IMR-90 (cell line): ENCODE results near the gene SELENOV. TPM values are rescaled to one million over a fixed set of nuclear protein-coding genes. Genes with fewer than 3 reads are reported as not detected.
A peak's percentile ranks its signal among the peaks of the same experiment; 100 is the strongest.

ENCODE experiments used
- ATAC-seq: fragments of 200-7000 bp; cut with Tn5 transposase; 2 replicates; pipeline ENCODE4 v1.9.1; 2020; ENCODE audit warnings: low read depth, mild to moderate bottlenecking, moderate library complexity
- BruUV-seq: library from RNA; stranded (reverse); fragments of 400-500 nt; replicated peaks from 2 replicates; lab custom pipeline; 2021; lab: Mats Ljungman, UMichigan
- CTCF ChIA-PET: fragments of 300-600 bp; formaldehyde crosslinking; extraction: SDS; loops from one replicate; lab custom pipeline; 2021; ENCODE audit warnings: antibody characterized with exemption; lab: Yijun Ruan, JAX
- POLR2A ChIA-PET: fragments of 300-600 bp; sonication (Branson Sonifier 250); formaldehyde crosslinking; loops from one replicate; lab custom pipeline; 2022; ENCODE audit warnings: antibody characterized with exemption; ENCODE audit not compliant: unreplicated experiment; lab: Charles Lee
- DNase-seq: peaks from one replicate; pipeline ENCODE4 v3.0.0; 2013
- H2AFZ ChIP-seq: replicated peaks from 2 replicates; pipeline ENCODE3; 2013; ENCODE audit warnings: low read length, mild to moderate bottlenecking; ENCODE audit not compliant: poor library complexity
- H2AK5ac ChIP-seq: 2 replicates; pipeline ENCODE4 v1.6.1; 2013; ENCODE audit warnings: low read depth, low read length, inconsistent platforms
- H2AK9ac ChIP-seq: replicated peaks from 2 replicates; pipeline ENCODE3; 2013; ENCODE audit warnings: mild to moderate bottlenecking, low read depth, low read length, moderate library complexity; ENCODE audit not compliant: poor library complexity
- H2BK120ac ChIP-seq: 2 replicates; pipeline ENCODE4 v1.6.1; 2013; ENCODE audit warnings: low read depth, low read length, inconsistent platforms
- H2BK15ac ChIP-seq: 3 replicates; pipeline ENCODE4 v1.6.1; 2013; ENCODE audit warnings: low read depth, low read length, inconsistent platforms
- H2BK20ac ChIP-seq: 2 replicates; pipeline ENCODE4 v1.6.1; 2013; ENCODE audit warnings: low read depth, mild to moderate bottlenecking, inconsistent platforms, low read length, moderate library complexity
- H2BK5ac ChIP-seq: 2 replicates; pipeline ENCODE4 v1.6.1; 2013; ENCODE audit warnings: mild to moderate bottlenecking, low read depth, low read length, inconsistent platforms; ENCODE audit not compliant: poor library complexity, severe bottlenecking
- H3K14ac ChIP-seq: replicated peaks from 2 replicates; pipeline ENCODE4 v1.6.1; 2013; ENCODE audit warnings: low read depth, low read length, inconsistent platforms
- H3K18ac ChIP-seq: 2 replicates; pipeline ENCODE4 v1.6.1; 2013; ENCODE audit warnings: low read depth, low read length, control low read depth
- H3K23ac ChIP-seq: 2 replicates; pipeline ENCODE4 v1.6.1; 2013; ENCODE audit warnings: low read depth, low read length, inconsistent platforms
- H3K27ac ChIP-seq: 2 replicates; pipeline ENCODE4 v1.5.1; 2013; ENCODE audit warnings: mild to moderate bottlenecking, control low read depth, low read length; ENCODE audit not compliant: insufficient read depth
- H3K27me3 ChIP-seq: 2 replicates; pipeline ENCODE4 v1.6.1; 2013; ENCODE audit warnings: low read length; ENCODE audit not compliant: control insufficient read depth, insufficient read depth
- H3K36me3 ChIP-seq: 2 replicates; pipeline ENCODE4 v1.6.1; 2013; ENCODE audit warnings: low read length, mixed read lengths; ENCODE audit not compliant: control insufficient read depth, insufficient read depth
- H3K4ac ChIP-seq: 2 replicates; pipeline ENCODE4 v1.6.1; 2013; ENCODE audit warnings: low read depth, low read length, inconsistent platforms
- H3K4me1 ChIP-seq: 2 replicates; pipeline ENCODE4 v1.6.1; 2013; ENCODE audit warnings: low read length, mixed read lengths; ENCODE audit not compliant: control insufficient read depth, insufficient read depth
- H3K4me2 ChIP-seq: 2 replicates; pipeline ENCODE4 v1.6.1; 2013; ENCODE audit warnings: low read depth, mild to moderate bottlenecking, control low read depth, low read length, moderate library complexity
- H3K4me3 ChIP-seq: 2 replicates; pipeline ENCODE4 v1.5.1; 2013; ENCODE audit warnings: low read depth, mild to moderate bottlenecking, control low read depth, low read length, moderate library complexity; ENCODE audit not compliant: insufficient read depth
- H3K56ac ChIP-seq: 2 replicates; pipeline ENCODE4 v1.6.1; 2013; ENCODE audit warnings: low read length, inconsistent platforms; ENCODE audit not compliant: insufficient read depth; ENCODE audit errors: extremely low read depth
- H3K79me1 ChIP-seq, 2 experiments: 2 replicates each; pipeline ENCODE4 v1.6.1; 2013; ENCODE audit warnings: low read length in 2 of 2, inconsistent platforms in 1 of 2, low read depth in 1 of 2
- H3K9ac ChIP-seq: 2 replicates; pipeline ENCODE4 v1.6.1; 2013; ENCODE audit warnings: low read depth, low read length, control low read depth
- H3K9me1 ChIP-seq: 2 replicates; pipeline ENCODE4 v1.6.1; 2013; ENCODE audit warnings: low read length, inconsistent platforms; ENCODE audit not compliant: insufficient read depth
- H3K9me3 ChIP-seq: 2 replicates; pipeline ENCODE4 v1.6.1; 2013; ENCODE audit warnings: low read length; ENCODE audit not compliant: control insufficient read depth, insufficient read depth
- H4K20me1 ChIP-seq: 2 replicates; pipeline ENCODE4 v1.6.1; 2013; ENCODE audit warnings: low read length, inconsistent platforms; ENCODE audit not compliant: insufficient read depth
- H4K5ac ChIP-seq: 2 replicates; pipeline ENCODE4 v1.6.1; 2013; ENCODE audit warnings: mild to moderate bottlenecking, low read depth, low read length, control low read depth
- H4K8ac ChIP-seq, 2 experiments: 2 replicates each; pipeline ENCODE4 v1.6.1; 2013; ENCODE audit warnings: low read depth in 2 of 2, low read length in 2 of 2, control low read depth in 1 of 2, inconsistent platforms in 1 of 2
- H4K91ac ChIP-seq: 2 replicates; pipeline ENCODE4 v1.6.1; 2013; ENCODE audit warnings: low read depth, low read length, inconsistent platforms; ENCODE audit not compliant: insufficient read depth
- BHLHE40 ChIP-seq: fragments of 150-350 bp; IDR thresholded peaks from 2 replicates; pipeline ENCODE4 v1.6.1; 2016; ENCODE audit warnings: mild to moderate bottlenecking, low read depth, low read length
- CEBPB ChIP-seq: IDR thresholded peaks from 2 replicates; pipeline ENCODE4 v1.6.1; 2012; ENCODE audit warnings: low read depth, low read length, improper control_type of control experiment
- CHD1 ChIP-seq: IDR thresholded peaks from 2 replicates; pipeline ENCODE4 v1.6.1; 2012; ENCODE audit warnings: low read depth, low read length, improper control_type of control experiment
- FOS ChIP-seq: fragments of 150-350 bp; IDR thresholded peaks from 2 replicates; pipeline ENCODE4 v1.6.1; 2016; ENCODE audit warnings: low read depth, low read length
- MAZ ChIP-seq: IDR thresholded peaks from 2 replicates; pipeline ENCODE4 v1.6.1; 2012; ENCODE audit warnings: low read depth, mild to moderate bottlenecking, low read length, improper control_type of control experiment, moderate library complexity, borderline replicate concordance
- MXI1 ChIP-seq: IDR thresholded peaks from 2 replicates; pipeline ENCODE4 v1.6.1; 2012; ENCODE audit warnings: low read depth, mild to moderate bottlenecking, low read length, moderate library complexity, borderline replicate concordance
- NFE2L2 ChIP-seq: fragments of 150-350 bp; IDR thresholded peaks from 2 replicates; pipeline ENCODE4 v1.6.1; 2016; ENCODE audit warnings: low read depth, mild to moderate bottlenecking, low read length
- POLR2A ChIP-seq: IDR thresholded peaks from 2 replicates; pipeline ENCODE4 v1.6.1; 2012; ENCODE audit warnings: mild to moderate bottlenecking, low read depth, low read length
- RAD21 ChIP-seq: IDR thresholded peaks from 2 replicates; pipeline ENCODE4 v1.6.1; 2012; ENCODE audit warnings: low read length, improper control_type of control experiment
- RCOR1 ChIP-seq: IDR thresholded peaks from 2 replicates; pipeline ENCODE4 v1.6.1; 2012; ENCODE audit warnings: mild to moderate bottlenecking, low read length, improper control_type of control experiment; ENCODE audit not compliant: insufficient replicate concordance
- SMC3 ChIP-seq: fragments of 150-350 bp; IDR thresholded peaks from 2 replicates; pipeline ENCODE4 v1.6.1; 2016; ENCODE audit warnings: low read depth, mild to moderate bottlenecking, antibody characterized with exemption, low read length, moderate library complexity
- whole genome bisulfite sequencing, 2 experiments: methylation state at CpG; one replicate each; pipeline versions ENCODE4 v1.1.5 to v1.1.7; 2013; ENCODE audit warnings: missing lambda C conversion rate in 2 of 2; ENCODE audit not compliant: insufficient read length in 1 of 2; ENCODE audit errors: extremely low coverage in 2 of 2; 5-methylcytosine and 5-hydroxymethylcytosine counted together
- dilution Hi-C: fragments of 300-500 bp; cut with HindIII; formaldehyde crosslinking; loops from one replicate; pipeline ENCODE4 v1.14.3; 2018; ENCODE audit warnings: low sequenced_read_pairs; ENCODE audit not compliant: unreplicated experiment
- in situ Hi-C: fragments of 300-500 bp; cut with MboI; formaldehyde crosslinking; loops from 3 replicates; pipeline ENCODE4 v1.14.3; 2019; ENCODE audit warnings: low sequenced_read_pairs, inconsistent platforms, mixed read lengths
- intact Hi-C: fragments of 100-400 bp; cut with micrococcal nuclease; formaldehyde crosslinking; loops from 2 replicates; pipeline ENCODE4 v1.10.0; 2022
- polyA plus RNA-seq, 3 experiments: library from polyadenylated mRNA; depleted of rRNA; stranded (reverse); fragments of >200 nt; gene quantifications; 2 replicates each; pipeline ENCODE4 v1.2.3, GENCODE V29; 2012; ENCODE audit warnings: low replicate concordance in 1 of 3
- total RNA-seq: library from RNA; depleted of rRNA; stranded (reverse); fragments of >200 nt; gene quantifications from 2 replicates; pipeline ENCODE4 v1.2.3, GENCODE V29; 2012
- TF ChIP-seq, protein P1 (sequence below): fragments of 150-350 bp; IDR thresholded peaks from 2 replicates; pipeline ENCODE4 v1.6.1; 2017; ENCODE audit warnings: mild to moderate bottlenecking, antibody characterized with exemption, low read length, low read depth
- TF ChIP-seq, protein P2 (sequence below): fragments of 150-350 bp; IDR thresholded peaks from 2 replicates; pipeline ENCODE4 v1.6.1; 2016; ENCODE audit warnings: low read depth, mild to moderate bottlenecking, low read length, moderate library complexity, borderline replicate concordance
- TF ChIP-seq, protein P3 (sequence below): conservative IDR thresholded peaks from 2 replicates; pipeline ENCODE4 v1.5.1; 2012; ENCODE audit warnings: mild to moderate bottlenecking, low read depth, low read length, improper control_type of control experiment

SELENOV gene
- total and polyA plus RNA-seq, 2 of the 4 experiments (the other 2 are of a cell fraction), result not detected

DNA sequence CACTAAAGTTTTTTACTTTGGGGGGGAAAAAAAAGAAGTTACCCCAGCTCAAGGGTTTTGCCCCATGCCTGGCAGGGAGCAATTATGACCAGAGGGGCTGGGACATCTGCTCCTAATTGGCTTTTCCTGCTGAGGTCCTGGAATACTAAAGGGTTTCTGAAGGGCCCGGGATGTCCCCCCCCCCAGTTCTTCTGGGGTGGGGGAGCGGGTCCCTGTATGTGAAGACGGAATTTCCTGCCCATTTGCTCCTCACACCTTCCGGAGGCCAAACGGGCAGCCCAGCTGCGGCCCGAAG is 17.3 kb upstream of the SELENOV start:
- BruUV-seq, result no TSS peak
- in situ Hi-C loops (no loop called here), dilution Hi-C loops (no loop called here), intact Hi-C loops (loop anchor here (5.0 kb wide), 2 partner anchors 35 to 175 kb away; partner anchors contain the start of gene EID2B)
- no peaks in the 10 kb centered on the region for H3K36me3 ChIP-seq
- no peak overlapping the region for H3K18ac ChIP-seq
- H4K8ac ChIP-seq, result no peak overlapping the region
- no peak overlapping the region for H2AK5ac ChIP-seq
- no peak overlapping the region for H2BK15ac ChIP-seq
- no peaks in the 10 kb centered on the region for H3K9me3 ChIP-seq
- ChIA-PET CTCF (interaction anchor here (0.5 to 1.1 kb wide), 4 partner anchors 26 to 57 kb away, joined by 3 to 5 read pairs (median 3); partner anchors contain the start of gene EID2B), POLR2A (no interaction called here)
- DNase-seq (no peak), ATAC-seq (no peak; the same call in 1 of the 2 replicates)
- H3K9me1 ChIP-seq, result no peaks in the 10 kb centered on the region; the same call in 1 of the 2 replicates
- H4K91ac ChIP-seq, result no peak overlapping the region
- no peak overlapping the region for H3K4me3 ChIP-seq
- no peak overlapping the region for H2BK120ac ChIP-seq
- H3K56ac ChIP-seq, result no peak overlapping the region
- TF ChIP-seq MXI1 (no peak), CEBPB (no peak), SMC3 (no peak), BHLHE40 (no peak), CHD1 (no peak), MAZ (no peak), FOS (no peak), RAD21 (no peak), POLR2A (no peak), RCOR1 (no peak), NFE2L2 (no peak)
- TF ChIP-seq, protein P1, sequence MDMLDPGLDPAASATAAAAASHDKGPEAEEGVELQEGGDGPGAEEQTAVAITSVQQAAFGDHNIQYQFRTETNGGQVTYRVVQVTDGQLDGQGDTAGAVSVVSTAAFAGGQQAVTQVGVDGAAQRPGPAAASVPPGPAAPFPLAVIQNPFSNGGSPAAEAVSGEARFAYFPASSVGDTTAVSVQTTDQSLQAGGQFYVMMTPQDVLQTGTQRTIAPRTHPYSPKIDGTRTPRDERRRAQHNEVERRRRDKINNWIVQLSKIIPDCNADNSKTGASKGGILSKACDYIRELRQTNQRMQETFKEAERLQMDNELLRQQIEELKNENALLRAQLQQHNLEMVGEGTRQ, result no peak
- TF ChIP-seq, protein P2, sequence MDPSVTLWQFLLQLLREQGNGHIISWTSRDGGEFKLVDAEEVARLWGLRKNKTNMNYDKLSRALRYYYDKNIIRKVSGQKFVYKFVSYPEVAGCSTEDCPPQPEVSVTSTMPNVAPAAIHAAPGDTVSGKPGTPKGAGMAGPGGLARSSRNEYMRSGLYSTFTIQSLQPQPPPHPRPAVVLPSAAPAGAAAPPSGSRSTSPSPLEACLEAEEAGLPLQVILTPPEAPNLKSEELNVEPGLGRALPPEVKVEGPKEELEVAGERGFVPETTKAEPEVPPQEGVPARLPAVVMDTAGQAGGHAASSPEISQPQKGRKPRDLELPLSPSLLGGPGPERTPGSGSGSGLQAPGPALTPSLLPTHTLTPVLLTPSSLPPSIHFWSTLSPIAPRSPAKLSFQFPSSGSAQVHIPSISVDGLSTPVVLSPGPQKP, result no peak
- TF ChIP-seq, protein P3, sequence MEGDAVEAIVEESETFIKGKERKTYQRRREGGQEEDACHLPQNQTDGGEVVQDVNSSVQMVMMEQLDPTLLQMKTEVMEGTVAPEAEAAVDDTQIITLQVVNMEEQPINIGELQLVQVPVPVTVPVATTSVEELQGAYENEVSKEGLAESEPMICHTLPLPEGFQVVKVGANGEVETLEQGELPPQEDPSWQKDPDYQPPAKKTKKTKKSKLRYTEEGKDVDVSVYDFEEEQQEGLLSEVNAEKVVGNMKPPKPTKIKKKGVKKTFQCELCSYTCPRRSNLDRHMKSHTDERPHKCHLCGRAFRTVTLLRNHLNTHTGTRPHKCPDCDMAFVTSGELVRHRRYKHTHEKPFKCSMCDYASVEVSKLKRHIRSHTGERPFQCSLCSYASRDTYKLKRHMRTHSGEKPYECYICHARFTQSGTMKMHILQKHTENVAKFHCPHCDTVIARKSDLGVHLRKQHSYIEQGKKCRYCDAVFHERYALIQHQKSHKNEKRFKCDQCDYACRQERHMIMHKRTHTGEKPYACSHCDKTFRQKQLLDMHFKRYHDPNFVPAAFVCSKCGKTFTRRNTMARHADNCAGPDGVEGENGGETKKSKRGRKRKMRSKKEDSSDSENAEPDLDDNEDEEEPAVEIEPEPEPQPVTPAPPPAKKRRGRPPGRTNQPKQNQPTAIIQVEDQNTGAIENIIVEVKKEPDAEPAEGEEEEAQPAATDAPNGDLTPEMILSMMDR, result no peak
- peaks cover 35% of the 10 kb centered on the region for H3K27me3 ChIP-seq
- no peaks in the 10 kb centered on the region for H3K79me1 ChIP-seq
- peak overlapping the region; percentile 89; the same call in 1 of the 2 replicates for H3K4me2 ChIP-seq
- H2AFZ ChIP-seq, result peak overlapping the region; percentile 85
- H2AK9ac ChIP-seq, result peak overlapping the region; percentile 71
- no peak overlapping the region for H2BK20ac ChIP-seq
- no peak overlapping the region for H4K5ac ChIP-seq
- WGBS, 2 experiments, result no CpG with 5 or more reads among the region's 7 CpGs
- H3K4ac ChIP-seq, result no peak overlapping the region
- H4K20me1 ChIP-seq, result no peaks in the 10 kb centered on the region
- H2BK5ac ChIP-seq, result no peak overlapping the region
- H3K23ac ChIP-seq, result no peak overlapping the region
- no peak overlapping the region for H3K9ac ChIP-seq
- H3K4me1 ChIP-seq, result peaks cover 3% of the 10 kb centered on the region; the same call in 1 of the 2 replicates
- no peak overlapping the region for H3K14ac ChIP-seq
- H3K27ac ChIP-seq, result no peak overlapping the region
